Activated CD8-positive, alpha-beta memory T cell treated with anti-CD3 and anti-CD28 coated beads, Interleukin-2, amount 10 ng/mL, durations not matched to agents 7 days and 5 days (primary cell): ENCODE results near the gene RERE. TPM values are rescaled to one million over a fixed set of nuclear protein-coding genes. Genes with fewer than 3 reads are reported as not detected.
A peak's percentile ranks its signal among the peaks of the same experiment; 100 is the strongest.

Experiments used
- ATAC-seq: fragments of 150-1000 bp; cut with Tn5 transposase; one replicate; pipeline ENCODE4 v1.10.0; 2021; ENCODE audit warnings: moderate library complexity
- CTCF ChIA-PET: fragments of 350-600 bp; sonication (Branson Sonifier 250); formaldehyde crosslinking; loops from one replicate; lab custom pipeline; 2021; ENCODE audit warnings: antibody characterized with exemption; lab: Charles Lee
- DNase-seq: peaks from one replicate; pipeline ENCODE4 v3.0.0-alpha.2; 2020
- H3K27ac Mint-ChIP-seq: one replicate; pipeline ENCODE4 v1.8.0; 2021; ENCODE audit warnings: mild to moderate bottlenecking, mixed read lengths
- H3K27me3 Mint-ChIP-seq: one replicate; pipeline ENCODE4 v1.8.0; 2021; ENCODE audit warnings: mixed read lengths
- H3K36me3 Mint-ChIP-seq: one replicate; pipeline ENCODE4 v1.8.0; 2021; ENCODE audit warnings: mild to moderate bottlenecking, mixed read lengths
- H3K4me1 Mint-ChIP-seq: one replicate; pipeline ENCODE4 v1.8.0; 2021; ENCODE audit warnings: mixed read lengths
- H3K4me3 Mint-ChIP-seq: one replicate; pipeline ENCODE4 v1.8.0; 2021; ENCODE audit warnings: mild to moderate bottlenecking, moderate library complexity, mixed read lengths
- H3K9me3 Mint-ChIP-seq: one replicate; pipeline ENCODE4 v1.8.0; 2022; ENCODE audit warnings: low read depth, mixed read lengths
- total RNA-seq, 2 experiments: library from RNA; stranded (reverse); gene quantifications; one replicate each; pipeline ENCODE4 v1.2.3, GENCODE V29; 2021

RERE gene
- total RNA-seq, 2 experiments from 2014 or later = 38.3 TPM

GRCh38 chr1:8524627-8525157 lies 292.7 kb downstream of the RERE start:
- DNase-seq (no peak), ATAC-seq (no peak)
- Mint-ChIP-seq H3K27me3 (no peaks in the 10 kb centered on the region), H3K36me3 (peaks cover 12% of the 10 kb centered on the region), H3K4me3 (no peak overlapping the region), H3K27ac (peak overlapping the region; percentile 69), H3K9me3 (no peaks in the 10 kb centered on the region), H3K4me1 (peaks cover 28% of the 10 kb centered on the region)
- CTCF ChIA-PET = interaction anchor here (0.8 to 1.1 kb wide), 2 partner anchors 150 to 325 kb away, joined by 3 read pairs; no protein-coding TSS in a partner anchor

GRCh38 chr1:8523666-8524206 lies 293.7 kb downstream of the RERE start:
- no peak for ATAC-seq
- CTCF ChIA-PET = interaction anchor here (0.8 to 1.0 kb wide), 3 partner anchors 10 to 38 kb away, joined by 3 to 5 read pairs (median 3); no protein-coding TSS in a partner anchor
- no peaks in the 10 kb centered on the region for H3K9me3 Mint-ChIP-seq
- no peak for DNase-seq
- H3K4me3 Mint-ChIP-seq = peak overlapping the region; percentile 40
- H3K27ac Mint-ChIP-seq = peak overlapping the region; percentile 69
- H3K27me3 Mint-ChIP-seq = no peaks in the 10 kb centered on the region
- peaks cover 28% of the 10 kb centered on the region for H3K4me1 Mint-ChIP-seq
- peaks cover 9% of the 10 kb centered on the region for H3K36me3 Mint-ChIP-seq

DNA sequence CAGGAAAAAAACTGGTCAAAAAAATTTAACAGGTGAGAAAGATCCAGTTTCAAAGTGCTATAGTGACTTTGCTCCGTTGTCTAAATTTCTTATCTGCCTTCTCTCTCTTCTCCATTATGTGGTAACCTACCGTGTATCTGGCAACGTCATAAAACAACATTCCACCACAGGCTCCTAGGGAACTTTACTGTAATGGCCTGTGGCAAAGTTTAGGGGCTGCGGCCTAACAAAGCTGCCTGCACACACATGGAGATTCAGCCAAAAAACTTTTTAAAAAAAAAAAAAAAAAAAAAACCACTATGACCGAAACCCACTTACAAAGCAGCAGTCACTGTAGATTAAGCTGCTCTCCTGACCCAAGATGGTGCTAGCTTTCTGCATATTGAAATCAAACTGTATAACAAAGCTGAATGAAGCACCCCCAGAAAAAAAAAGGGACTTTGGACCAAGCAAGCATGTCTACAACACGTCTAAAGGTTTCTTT lies 296.9 kb downstream of the RERE start:
- peaks cover 41% of the 10 kb centered on the region for H3K4me1 Mint-ChIP-seq
- no peaks in the 10 kb centered on the region for H3K9me3 Mint-ChIP-seq
- no peak for ATAC-seq
- H3K4me3 Mint-ChIP-seq = no peak overlapping the region
- H3K36me3 Mint-ChIP-seq = peaks cover 9% of the 10 kb centered on the region
- H3K27me3 Mint-ChIP-seq = no peaks in the 10 kb centered on the region
- CTCF ChIA-PET = interaction anchor here (0.6 to 1.4 kb wide), 2 partner anchors 206 to 1916 kb away, joined by 3 to 4 read pairs; no protein-coding TSS in a partner anchor
- peak overlapping the region; percentile 17 for H3K27ac Mint-ChIP-seq
- no peak for DNase-seq

GRCh38 chr1:8519167-8519566 lies 298.3 kb downstream of the RERE start:
- ATAC-seq (no peak), DNase-seq (no peak)
- Mint-ChIP-seq H3K4me3 (no peak overlapping the region), H3K27me3 (no peaks in the 10 kb centered on the region), H3K27ac (no peak overlapping the region), H3K36me3 (peaks cover 9% of the 10 kb centered on the region), H3K4me1 (peaks cover 33% of the 10 kb centered on the region), H3K9me3 (no peaks in the 10 kb centered on the region)
- CTCF ChIA-PET = no interaction called here

GRCh38 chr1:8518490-8518801 lies 299.0 kb downstream of the RERE start:
- CTCF ChIA-PET = no interaction called here
- no peak overlapping the region for H3K27ac Mint-ChIP-seq
- peaks cover 8% of the 10 kb centered on the region for H3K36me3 Mint-ChIP-seq
- DNase-seq (no peak), ATAC-seq (no peak)
- no peak overlapping the region for H3K4me3 Mint-ChIP-seq
- no peaks in the 10 kb centered on the region for H3K9me3 Mint-ChIP-seq
- no peaks in the 10 kb centered on the region for H3K27me3 Mint-ChIP-seq
- H3K4me1 Mint-ChIP-seq = peaks cover 26% of the 10 kb centered on the region

DNA sequence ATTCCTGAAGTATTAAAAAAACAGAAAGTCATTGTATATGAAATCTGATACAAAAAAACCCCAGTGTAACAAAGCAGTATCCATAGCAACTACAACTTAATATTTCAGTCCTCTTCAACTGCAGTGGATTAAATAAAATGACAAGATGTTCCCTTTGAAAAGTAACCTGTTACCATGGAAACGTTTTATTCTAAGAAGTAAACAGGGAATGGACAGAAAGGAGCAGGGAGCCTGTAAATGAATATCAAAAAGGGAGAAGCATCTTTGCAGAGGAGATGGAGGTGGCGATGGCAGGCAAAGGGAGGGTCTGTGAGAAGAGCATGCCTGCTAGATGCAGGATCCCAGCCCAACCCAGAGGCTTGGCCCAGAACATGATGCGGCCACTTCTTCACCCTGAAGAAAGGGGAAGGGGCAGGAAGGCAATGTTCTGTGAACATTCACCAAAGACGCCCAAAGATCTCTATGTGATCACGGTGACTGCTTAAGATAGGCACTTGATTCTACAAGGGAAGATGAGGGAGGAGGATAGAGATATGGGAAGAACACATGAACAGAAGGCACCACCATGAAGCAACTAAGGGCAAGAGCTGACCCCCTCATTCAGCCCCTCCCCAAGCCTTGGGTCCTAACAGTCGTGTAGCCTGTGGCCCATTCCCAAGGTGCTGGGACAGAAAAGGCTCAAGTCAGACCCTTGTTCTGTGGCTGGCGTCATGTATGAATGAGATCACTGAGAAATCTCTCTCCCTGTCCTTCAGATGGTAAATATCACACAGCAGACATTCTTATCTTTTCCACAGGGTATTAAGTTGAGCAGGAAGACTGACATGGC lies 299.6 kb downstream of the RERE start:
- Mint-ChIP-seq H3K27ac (no peak overlapping the region), H3K9me3 (no peaks in the 10 kb centered on the region), H3K27me3 (no peaks in the 10 kb centered on the region), H3K4me3 (no peak overlapping the region), H3K36me3 (peaks cover 5% of the 10 kb centered on the region), H3K4me1 (peaks cover 23% of the 10 kb centered on the region)
- ATAC-seq (no peak), DNase-seq (no peak)
- CTCF ChIA-PET = interaction anchor here (1.2 kb wide), 1 partner anchor 331 kb away, joined by 4 read pairs; no protein-coding TSS in a partner anchor

- DNase-seq (no peak), ATAC-seq (peak; percentile 36)
- Mint-ChIP-seq H3K27ac (no peak overlapping the region), H3K4me1 (peaks cover 26% of the 10 kb centered on the region), H3K9me3 (no peaks in the 10 kb centered on the region), H3K4me3 (no peak overlapping the region), H3K36me3 (peaks cover 2% of the 10 kb centered on the region), H3K27me3 (no peaks in the 10 kb centered on the region)
- CTCF ChIA-PET = interaction anchor here (1.2 kb wide), 1 partner anchor 332 kb away, joined by 4 read pairs; no protein-coding TSS in a partner anchor
Observed at GRCh38 chr1:8516793-8517556, 300.5 kb downstream of the RERE start.

DNA sequence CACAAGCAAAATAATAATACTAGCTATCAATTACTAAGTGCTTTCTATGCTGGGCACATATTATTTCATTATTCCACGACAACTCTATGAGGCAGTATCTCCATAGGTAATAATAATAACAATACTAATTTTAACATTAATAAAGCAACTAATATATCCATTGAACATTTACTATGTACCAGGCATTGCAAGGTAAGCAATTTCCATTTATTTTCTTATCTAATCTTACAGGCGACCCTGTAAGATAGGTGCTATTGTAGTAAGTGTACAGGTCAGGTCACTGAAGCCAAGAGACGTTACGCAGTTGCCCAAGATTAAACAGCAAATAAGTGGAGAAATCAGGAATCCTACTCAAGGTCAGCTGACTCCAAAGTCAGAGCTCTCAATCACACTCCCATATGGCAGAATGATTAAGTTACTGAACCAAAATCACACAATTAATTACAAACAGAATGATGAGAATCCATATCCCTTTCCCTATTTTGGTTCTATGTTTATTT lies 301.1 kb downstream of the RERE start:
- no peak overlapping the region for H3K27ac Mint-ChIP-seq
- H3K36me3 Mint-ChIP-seq = peaks cover 2% of the 10 kb centered on the region
- H3K4me1 Mint-ChIP-seq = peaks cover 29% of the 10 kb centered on the region
- CTCF ChIA-PET = interaction anchor here (1.2 kb wide), 1 partner anchor 333 kb away, joined by 4 read pairs; no protein-coding TSS in a partner anchor
- H3K27me3 Mint-ChIP-seq = no peaks in the 10 kb centered on the region
- DNase-seq (no peak), ATAC-seq (no peak)
- no peak overlapping the region for H3K4me3 Mint-ChIP-seq
- H3K9me3 Mint-ChIP-seq = no peaks in the 10 kb centered on the region

- CTCF ChIA-PET = no interaction called here
- peak overlapping the region; percentile 30 for H3K27ac Mint-ChIP-seq
- H3K4me3 Mint-ChIP-seq = no peak overlapping the region
- ATAC-seq = no peak
- H3K9me3 Mint-ChIP-seq = no peaks in the 10 kb centered on the region
- DNase-seq = no peak
- H3K27me3 Mint-ChIP-seq = no peaks in the 10 kb centered on the region
- peaks cover 3% of the 10 kb centered on the region for H3K36me3 Mint-ChIP-seq
- peaks cover 34% of the 10 kb centered on the region for H3K4me1 Mint-ChIP-seq
Observed at GRCh38 chr1:8512504-8512903, 304.9 kb downstream of the RERE start.

DNA sequence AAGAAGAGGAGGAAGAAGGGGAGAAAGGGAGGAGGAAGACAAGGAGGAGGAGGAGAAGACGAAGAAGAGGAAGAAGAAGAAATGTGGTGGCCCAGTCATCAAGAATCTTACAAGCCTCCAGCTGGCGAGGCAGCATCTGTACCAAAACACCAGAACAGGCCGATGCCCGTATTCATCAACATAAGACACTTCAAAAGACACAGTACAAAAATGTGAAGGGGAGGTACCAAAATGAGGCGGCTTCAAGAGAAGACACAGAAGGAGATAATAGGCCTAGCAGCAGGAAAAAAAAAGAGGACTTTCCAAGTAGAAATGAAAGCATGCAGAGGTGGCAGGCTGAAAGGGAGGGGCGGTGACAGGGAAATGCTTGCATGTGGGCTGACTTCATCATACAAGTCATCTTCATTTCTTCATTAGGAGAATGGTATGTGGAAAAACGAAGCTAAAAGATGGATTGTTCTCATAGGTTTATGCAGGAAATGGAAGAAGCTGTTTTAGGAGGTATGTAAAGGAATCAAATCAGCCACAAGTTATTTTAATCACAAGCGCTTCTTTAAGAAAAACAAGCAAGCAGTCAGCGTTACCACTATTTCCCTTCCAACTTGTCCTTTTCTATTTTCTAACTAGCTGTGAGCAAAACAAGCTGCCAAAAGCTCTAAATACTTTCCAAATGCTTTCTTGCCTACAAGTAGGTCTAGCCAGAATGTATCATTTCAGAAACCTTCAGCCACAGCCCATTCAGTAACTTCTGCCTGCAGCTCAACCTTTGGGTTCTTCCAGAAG lies 307.2 kb downstream of the RERE start:
- Mint-ChIP-seq H3K27me3 (no peaks in the 10 kb centered on the region), H3K27ac (peak overlapping the region; percentile 7), H3K4me3 (peak overlapping the region; percentile 7), H3K36me3 (peaks cover 7% of the 10 kb centered on the region), H3K9me3 (no peaks in the 10 kb centered on the region), H3K4me1 (peaks cover 23% of the 10 kb centered on the region)
- ATAC-seq = peak; percentile 39
- DNase-seq = no peak
- CTCF ChIA-PET = interaction anchor here (1.2 kb wide), 1 partner anchor 79 kb away, joined by 3 read pairs; no protein-coding TSS in a partner anchor

GRCh38 chr1:8509579-8509978 lies 307.9 kb downstream of the RERE start:
- no peak overlapping the region for H3K27ac Mint-ChIP-seq
- ATAC-seq (no peak), DNase-seq (no peak)
- H3K36me3 Mint-ChIP-seq = peaks cover 7% of the 10 kb centered on the region
- no peaks in the 10 kb centered on the region for H3K27me3 Mint-ChIP-seq
- peaks cover 23% of the 10 kb centered on the region for H3K4me1 Mint-ChIP-seq
- H3K9me3 Mint-ChIP-seq = no peaks in the 10 kb centered on the region
- H3K4me3 Mint-ChIP-seq = no peak overlapping the region
- CTCF ChIA-PET = no interaction called here

- H3K4me1 Mint-ChIP-seq = peaks cover 16% of the 10 kb centered on the region
- CTCF ChIA-PET = interaction anchor here (0.8 to 1.0 kb wide), 2 partner anchors 23 to 372 kb away, joined by 3 read pairs; no protein-coding TSS in a partner anchor
Observed at GRCh38 chr1:8506995-8507615, 310.3 kb downstream of the RERE start.

More at GRCh38 chr1:8506995-8507615, 310.3 kb downstream of the RERE start:
- ATAC-seq (no peak), DNase-seq (no peak)
- H3K27ac Mint-ChIP-seq = no peak overlapping the region
- peaks cover 10% of the 10 kb centered on the region for H3K36me3 Mint-ChIP-seq
- no peaks in the 10 kb centered on the region for H3K9me3 Mint-ChIP-seq
- H3K4me3 Mint-ChIP-seq = no peak overlapping the region
- no peaks in the 10 kb centered on the region for H3K27me3 Mint-ChIP-seq
